Mucosa of stomach (tissue), 1 donor: ENCODE data around the gene P4HA2.
A peak's percentile ranks its signal among the peaks of the same experiment; 100 is the strongest.

Experiments used
- H3K27me3 ChIP-seq: one replicate; pipeline ENCODE4 v1.7.0; 2013; ENCODE audit warnings: mild to moderate bottlenecking, low read length; ENCODE audit not compliant: control insufficient read depth, insufficient read depth
- H3K36me3 ChIP-seq: one replicate; pipeline ENCODE4 v1.7.0; 2013; ENCODE audit warnings: low read length; ENCODE audit not compliant: control insufficient read depth, insufficient read depth
- H3K4me1 ChIP-seq: one replicate; pipeline ENCODE4 v1.7.0; 2013; ENCODE audit warnings: mild to moderate bottlenecking, low read length; ENCODE audit not compliant: control insufficient read depth, insufficient read depth
- H3K4me3 ChIP-seq: one replicate; pipeline ENCODE4 v1.7.0; 2013; ENCODE audit warnings: low read length
- H3K9ac ChIP-seq: one replicate; pipeline ENCODE4 v1.7.0; 2013; ENCODE audit warnings: mild to moderate bottlenecking, low read length, moderate library complexity
- H3K9me3 ChIP-seq: one replicate; pipeline ENCODE4 v1.7.0; 2013; ENCODE audit warnings: mild to moderate bottlenecking, low read length, moderate library complexity; ENCODE audit not compliant: control insufficient read depth
- donor health status: Pancreatic carcinoma.

Gene P4HA2

GRCh38 chr5:132227485-132228240 lies at the start of gene P4HA2:
TSS of gene P4HA2 (minus strand) at chr5:132227853. CDS start at chr5:132218626, 9,227 bp downstream.
- H3K36me3 ChIP-seq, result no peaks in the 10 kb centered on the region
- H3K27me3 ChIP-seq, result no peaks in the 10 kb centered on the region
- H3K4me3 ChIP-seq, result peak within 1 kb of the TSS; percentile 88
- peaks cover 36% of the 10 kb centered on the region for H3K4me1 ChIP-seq
- H3K9me3 ChIP-seq, result no peaks in the 10 kb centered on the region
- H3K9ac ChIP-seq, result peak within 1 kb of the TSS; percentile 89

DNA sequence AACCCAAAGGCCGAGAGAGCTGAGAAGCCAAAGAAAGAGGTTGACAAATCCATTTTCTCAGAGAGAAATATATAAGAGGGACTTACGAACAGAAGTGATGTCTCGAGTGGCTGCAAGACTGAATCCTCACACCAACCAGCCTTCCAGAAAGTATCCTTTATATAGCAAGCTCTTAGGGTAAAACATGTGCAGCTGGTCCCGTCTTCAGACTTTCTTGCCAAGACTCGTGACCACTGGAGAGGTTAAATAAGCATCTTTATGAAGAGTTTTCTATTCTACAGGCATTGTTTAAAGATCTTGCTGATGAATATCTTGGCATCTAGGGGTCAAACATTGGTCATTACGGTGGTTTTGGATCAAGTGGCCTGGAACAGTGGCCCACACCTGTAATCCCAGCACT lies 49.6 kb upstream of the P4HA2 start:
- H3K9me3 ChIP-seq, result no peaks in the 10 kb centered on the region
- H3K4me1 ChIP-seq, result peaks cover 19% of the 10 kb centered on the region
- H3K27me3 ChIP-seq, result no peaks in the 10 kb centered on the region
- no peak overlapping the region for H3K9ac ChIP-seq
- H3K36me3 ChIP-seq, result no peaks in the 10 kb centered on the region
- no peak overlapping the region for H3K4me3 ChIP-seq

DNA sequence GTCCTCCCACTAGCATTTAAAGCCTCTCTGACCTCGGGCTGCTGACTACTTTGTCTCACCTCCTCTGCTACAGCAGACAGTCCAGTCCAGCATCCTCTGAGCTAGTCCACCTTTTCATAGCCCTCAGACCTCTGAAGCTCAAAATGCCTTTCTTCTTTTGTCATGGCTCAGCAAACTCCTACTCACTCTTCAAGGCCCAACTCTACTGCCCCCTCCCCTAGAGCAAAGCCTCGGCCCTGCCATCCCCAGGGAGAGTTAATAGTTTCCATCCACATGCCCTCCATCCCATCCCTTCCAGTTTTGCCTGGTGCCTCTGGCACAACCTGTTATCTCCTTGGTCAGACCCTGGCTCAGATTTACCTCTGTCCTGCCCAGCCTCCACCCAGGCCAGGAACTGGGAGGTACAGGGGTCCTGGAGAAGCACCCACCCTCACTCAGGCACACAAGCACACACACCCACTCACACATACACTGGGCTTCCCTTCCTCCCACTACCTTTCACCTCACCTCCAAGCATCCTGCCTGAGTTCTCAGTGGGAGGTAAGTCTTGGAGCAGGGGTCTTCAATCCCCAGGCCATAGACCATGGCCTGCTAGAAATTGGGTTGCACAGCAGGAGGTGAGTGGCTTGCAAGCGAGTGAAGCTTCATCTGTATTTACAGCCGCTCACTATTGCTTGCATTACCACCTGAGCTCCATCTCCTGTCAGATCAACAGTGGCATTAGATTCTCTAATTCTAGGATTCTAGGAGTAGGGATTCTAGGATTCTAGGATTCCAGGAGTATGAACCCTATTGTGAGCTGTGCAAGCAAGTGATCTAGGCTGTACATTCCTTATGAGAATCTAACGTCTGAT lies 47.9 kb upstream of the P4HA2 start:
- H3K36me3 ChIP-seq, result no peaks in the 10 kb centered on the region
- no peak overlapping the region for H3K4me3 ChIP-seq
- peaks cover 19% of the 10 kb centered on the region for H3K4me1 ChIP-seq
- H3K27me3 ChIP-seq, result no peaks in the 10 kb centered on the region
- no peak overlapping the region for H3K9ac ChIP-seq
- no peaks in the 10 kb centered on the region for H3K9me3 ChIP-seq

- Histone ChIP-seq H3K36me3 (no peaks in the 10 kb centered on the region), H3K4me1 (peaks cover 19% of the 10 kb centered on the region), H3K27me3 (no peaks in the 10 kb centered on the region), H3K9me3 (no peaks in the 10 kb centered on the region), H3K9ac (no peak overlapping the region), H3K4me3 (no peak overlapping the region)
These were observed 46.6 kb upstream of the P4HA2 start for GRCh38 chr5:132274050-132274792.

DNA sequence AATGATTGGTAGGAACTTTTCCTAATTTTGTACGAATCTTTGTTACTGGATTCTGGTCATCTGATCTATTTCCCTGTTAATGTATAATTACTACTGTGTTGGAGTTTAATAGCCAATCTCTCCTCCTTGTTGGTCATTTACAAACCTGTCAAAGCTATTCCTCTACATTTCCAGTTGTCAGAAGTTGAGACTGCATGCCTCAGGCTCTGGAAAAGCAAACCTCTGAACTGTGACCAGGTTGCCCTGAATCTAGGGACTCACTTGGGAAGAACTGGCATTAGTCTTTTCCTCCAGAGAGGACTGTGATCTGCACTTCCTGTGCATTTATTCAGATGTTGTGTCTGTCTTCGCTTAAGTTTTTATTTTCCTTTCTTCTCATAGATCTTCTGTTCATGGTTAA lies 46.0 kb upstream of the P4HA2 start:
- H3K4me3 ChIP-seq, result no peak overlapping the region
- no peak overlapping the region for H3K9ac ChIP-seq
- peaks cover 19% of the 10 kb centered on the region for H3K4me1 ChIP-seq

GRCh38 chr5:132272311-132273210 lies 44.9 kb upstream of the P4HA2 start:
- Histone ChIP-seq H3K27me3 (no peaks in the 10 kb centered on the region), H3K4me1 (peaks cover 19% of the 10 kb centered on the region), H3K9ac (peak overlapping the region; percentile 60), H3K36me3 (no peaks in the 10 kb centered on the region), H3K9me3 (no peaks in the 10 kb centered on the region), H3K4me3 (peak overlapping the region; percentile 52)

More for the DNA sequence above, 46.0 kb upstream of the P4HA2 start:
- Histone ChIP-seq H3K27me3 (no peaks in the 10 kb centered on the region), H3K9me3 (no peaks in the 10 kb centered on the region), H3K36me3 (no peaks in the 10 kb centered on the region)

- H3K9ac ChIP-seq, result no peak overlapping the region
- H3K9me3 ChIP-seq, result no peaks in the 10 kb centered on the region
- no peaks in the 10 kb centered on the region for H3K36me3 ChIP-seq
- no peak overlapping the region for H3K4me3 ChIP-seq
- peaks cover 19% of the 10 kb centered on the region for H3K4me1 ChIP-seq
- no peaks in the 10 kb centered on the region for H3K27me3 ChIP-seq
These were observed 43.9 kb upstream of the P4HA2 start for GRCh38 chr5:132271251-132272246.

GRCh38 chr5:132270706-132271105 lies 43.1 kb upstream of the P4HA2 start:
- H3K27me3 ChIP-seq, result no peaks in the 10 kb centered on the region
- no peaks in the 10 kb centered on the region for H3K36me3 ChIP-seq
- H3K9ac ChIP-seq, result no peak overlapping the region
- H3K4me1 ChIP-seq, result peaks cover 26% of the 10 kb centered on the region
- no peaks in the 10 kb centered on the region for H3K9me3 ChIP-seq
- H3K4me3 ChIP-seq, result no peak overlapping the region

- H3K27me3 ChIP-seq, result no peaks in the 10 kb centered on the region
- no peaks in the 10 kb centered on the region for H3K9me3 ChIP-seq
- H3K4me3 ChIP-seq, result no peak overlapping the region
- H3K4me1 ChIP-seq, result peaks cover 30% of the 10 kb centered on the region
- H3K9ac ChIP-seq, result no peak overlapping the region
- H3K36me3 ChIP-seq, result no peaks in the 10 kb centered on the region
These were observed 42.6 kb upstream of the P4HA2 start for GRCh38 chr5:132270335-132270665.

GRCh38 chr5:132269635-132270334 lies 42.1 kb upstream of the P4HA2 start:
- no peaks in the 10 kb centered on the region for H3K36me3 ChIP-seq
- H3K9me3 ChIP-seq, result no peaks in the 10 kb centered on the region
- H3K27me3 ChIP-seq, result no peaks in the 10 kb centered on the region
- peaks cover 33% of the 10 kb centered on the region for H3K4me1 ChIP-seq
- no peak overlapping the region for H3K9ac ChIP-seq
- no peak overlapping the region for H3K4me3 ChIP-seq
